ENCODE results near the gene GGT6.
"Not testable (repeated sequence)": the region's sequence is repeated elsewhere in the genome, so short reads cannot be mapped to it uniquely, and the experiment has no call there.

DNA sequence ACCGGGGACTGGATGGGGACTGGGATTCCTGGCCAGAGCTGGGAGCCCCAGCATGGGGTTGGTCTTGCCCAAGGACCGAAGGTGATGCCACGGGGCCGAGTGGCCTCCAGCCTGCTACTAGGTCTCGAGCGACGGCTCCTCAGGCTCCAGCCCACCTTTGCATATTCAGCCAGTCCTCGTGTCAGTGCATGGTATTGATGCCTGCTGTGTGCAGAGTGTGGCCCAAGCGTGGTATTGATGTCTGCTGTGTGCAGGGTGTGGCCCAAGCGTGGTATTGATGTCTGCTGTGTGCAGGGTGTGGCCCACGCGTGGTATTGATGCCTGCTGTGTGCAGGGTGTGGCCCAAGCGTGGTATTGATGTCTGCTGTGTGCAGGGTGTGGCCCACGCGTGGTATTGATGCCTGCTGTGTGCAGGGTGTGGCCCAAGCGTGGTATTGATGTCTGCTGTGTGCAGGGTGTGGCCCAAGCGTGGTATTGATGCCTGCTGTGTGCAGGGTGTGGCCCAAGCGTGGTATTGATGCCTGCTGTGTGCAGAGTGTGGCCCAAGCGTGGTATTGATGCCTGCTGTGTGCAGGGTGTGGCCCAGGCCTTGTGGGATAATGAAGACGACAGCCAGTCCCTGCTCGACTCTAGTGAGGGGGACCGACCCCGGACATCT, 35.4 kb upstream of the GGT6 start:
- TF ChIP-seq GLIS3 (CRISPR knock-in tag; IDR thresholded peaks at IDR 0.05); ARNTL (CRISPR knock-in tag; IDR thresholded peaks at IDR 0.05; ENCODE audit: borderline replicate concordance, low read depth); ZFP30 (CRISPR knock-in tag; IDR thresholded peaks at IDR 0.05); SNAI2 (CRISPR knock-in tag; IDR thresholded peaks at IDR 0.05); CSDC2 (CRISPR knock-in tag; IDR thresholded peaks at IDR 0.05); ZFP3 (CRISPR knock-in tag; IDR thresholded peaks at IDR 0.05); RARB (CRISPR knock-in tag; IDR thresholded peaks at IDR 0.05); ISL1 (CRISPR knock-in tag; IDR thresholded peaks at IDR 0.05); ZC3H10 (CRISPR knock-in tag; IDR thresholded peaks at IDR 0.05): not testable (repeated sequence)
- TF ChIP-seq, protein P1, sequence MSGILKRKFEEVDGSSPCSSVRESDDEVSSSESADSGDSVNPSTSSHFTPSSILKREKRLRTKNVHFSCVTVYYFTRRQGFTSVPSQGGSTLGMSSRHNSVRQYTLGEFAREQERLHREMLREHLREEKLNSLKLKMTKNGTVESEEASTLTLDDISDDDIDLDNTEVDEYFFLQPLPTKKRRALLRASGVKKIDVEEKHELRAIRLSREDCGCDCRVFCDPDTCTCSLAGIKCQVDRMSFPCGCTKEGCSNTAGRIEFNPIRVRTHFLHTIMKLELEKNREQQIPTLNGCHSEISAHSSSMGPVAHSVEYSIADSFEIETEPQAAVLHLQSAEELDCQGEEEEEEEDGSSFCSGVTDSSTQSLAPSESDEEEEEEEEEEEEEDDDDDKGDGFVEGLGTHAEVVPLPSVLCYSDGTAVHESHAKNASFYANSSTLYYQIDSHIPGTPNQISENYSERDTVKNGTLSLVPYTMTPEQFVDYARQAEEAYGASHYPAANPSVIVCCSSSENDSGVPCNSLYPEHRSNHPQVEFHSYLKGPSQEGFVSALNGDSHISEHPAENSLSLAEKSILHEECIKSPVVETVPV (CRISPR knock-in tag; IDR thresholded peaks at IDR 0.05): not testable (repeated sequence)
- TF ChIP-seq, protein P2, sequence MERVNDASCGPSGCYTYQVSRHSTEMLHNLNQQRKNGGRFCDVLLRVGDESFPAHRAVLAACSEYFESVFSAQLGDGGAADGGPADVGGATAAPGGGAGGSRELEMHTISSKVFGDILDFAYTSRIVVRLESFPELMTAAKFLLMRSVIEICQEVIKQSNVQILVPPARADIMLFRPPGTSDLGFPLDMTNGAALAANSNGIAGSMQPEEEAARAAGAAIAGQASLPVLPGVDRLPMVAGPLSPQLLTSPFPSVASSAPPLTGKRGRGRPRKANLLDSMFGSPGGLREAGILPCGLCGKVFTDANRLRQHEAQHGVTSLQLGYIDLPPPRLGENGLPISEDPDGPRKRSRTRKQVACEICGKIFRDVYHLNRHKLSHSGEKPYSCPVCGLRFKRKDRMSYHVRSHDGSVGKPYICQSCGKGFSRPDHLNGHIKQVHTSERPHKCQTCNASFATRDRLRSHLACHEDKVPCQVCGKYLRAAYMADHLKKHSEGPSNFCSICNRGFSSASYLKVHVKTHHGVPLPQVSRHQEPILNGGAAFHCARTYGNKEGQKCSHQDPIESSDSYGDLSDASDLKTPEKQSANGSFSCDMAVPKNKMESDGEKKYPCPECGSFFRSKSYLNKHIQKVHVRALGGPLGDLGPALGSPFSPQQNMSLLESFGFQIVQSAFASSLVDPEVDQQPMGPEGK (CRISPR knock-in tag; IDR thresholded peaks at IDR 0.05; ENCODE audit: borderline replicate concordance): not testable (repeated sequence)
- TF ChIP-seq, protein P3, sequence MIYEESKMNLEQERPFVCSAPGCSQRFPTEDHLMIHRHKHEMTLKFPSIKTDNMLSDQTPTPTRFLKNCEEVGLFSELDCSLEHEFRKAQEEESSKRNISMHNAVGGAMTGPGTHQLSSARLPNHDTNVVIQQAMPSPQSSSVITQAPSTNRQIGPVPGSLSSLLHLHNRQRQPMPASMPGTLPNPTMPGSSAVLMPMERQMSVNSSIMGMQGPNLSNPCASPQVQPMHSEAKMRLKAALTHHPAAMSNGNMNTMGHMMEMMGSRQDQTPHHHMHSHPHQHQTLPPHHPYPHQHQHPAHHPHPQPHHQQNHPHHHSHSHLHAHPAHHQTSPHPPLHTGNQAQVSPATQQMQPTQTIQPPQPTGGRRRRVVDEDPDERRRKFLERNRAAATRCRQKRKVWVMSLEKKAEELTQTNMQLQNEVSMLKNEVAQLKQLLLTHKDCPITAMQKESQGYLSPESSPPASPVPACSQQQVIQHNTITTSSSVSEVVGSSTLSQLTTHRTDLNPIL (CRISPR knock-in tag; IDR thresholded peaks at IDR 0.05; ENCODE audit: low read depth): not testable (repeated sequence)

Data from SK-N-SH treated with all-trans-retinoic acid at 6 μM for 48 hours (cell line).